GM21825 (cell line): ENCODE data around the gene CD200.

Experiments
- ATAC-seq: cut with Tn5 transposase; IDR thresholded peaks from one replicate; pipeline ENCODE4 v1.9.1; 2021; ENCODE audit warnings: mild to moderate bottlenecking, moderate library complexity; ENCODE audit not compliant: unreplicated experiment

CD200 gene

DNA sequence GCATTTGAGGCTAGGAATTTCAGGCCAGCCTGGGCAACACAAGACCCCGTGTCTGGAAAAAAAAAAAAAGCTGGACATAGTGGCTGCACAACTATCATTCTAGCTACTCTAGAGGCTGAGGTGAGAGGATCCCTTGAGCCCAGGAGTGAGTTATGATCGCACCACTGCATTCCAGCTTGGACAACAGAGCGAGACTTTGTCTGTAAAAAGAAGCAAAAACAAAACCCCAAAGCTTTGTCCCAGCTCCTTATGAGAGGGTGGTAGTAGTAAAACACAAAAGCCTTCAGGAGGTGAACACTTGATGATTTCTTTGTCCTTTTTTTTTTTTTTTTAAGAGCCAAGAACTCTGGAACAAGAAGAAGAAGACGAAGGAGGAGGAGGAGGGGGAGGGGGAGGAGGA is 1.1 kb upstream of the CD200 start:
- ATAC-seq, result no peak

DNA sequence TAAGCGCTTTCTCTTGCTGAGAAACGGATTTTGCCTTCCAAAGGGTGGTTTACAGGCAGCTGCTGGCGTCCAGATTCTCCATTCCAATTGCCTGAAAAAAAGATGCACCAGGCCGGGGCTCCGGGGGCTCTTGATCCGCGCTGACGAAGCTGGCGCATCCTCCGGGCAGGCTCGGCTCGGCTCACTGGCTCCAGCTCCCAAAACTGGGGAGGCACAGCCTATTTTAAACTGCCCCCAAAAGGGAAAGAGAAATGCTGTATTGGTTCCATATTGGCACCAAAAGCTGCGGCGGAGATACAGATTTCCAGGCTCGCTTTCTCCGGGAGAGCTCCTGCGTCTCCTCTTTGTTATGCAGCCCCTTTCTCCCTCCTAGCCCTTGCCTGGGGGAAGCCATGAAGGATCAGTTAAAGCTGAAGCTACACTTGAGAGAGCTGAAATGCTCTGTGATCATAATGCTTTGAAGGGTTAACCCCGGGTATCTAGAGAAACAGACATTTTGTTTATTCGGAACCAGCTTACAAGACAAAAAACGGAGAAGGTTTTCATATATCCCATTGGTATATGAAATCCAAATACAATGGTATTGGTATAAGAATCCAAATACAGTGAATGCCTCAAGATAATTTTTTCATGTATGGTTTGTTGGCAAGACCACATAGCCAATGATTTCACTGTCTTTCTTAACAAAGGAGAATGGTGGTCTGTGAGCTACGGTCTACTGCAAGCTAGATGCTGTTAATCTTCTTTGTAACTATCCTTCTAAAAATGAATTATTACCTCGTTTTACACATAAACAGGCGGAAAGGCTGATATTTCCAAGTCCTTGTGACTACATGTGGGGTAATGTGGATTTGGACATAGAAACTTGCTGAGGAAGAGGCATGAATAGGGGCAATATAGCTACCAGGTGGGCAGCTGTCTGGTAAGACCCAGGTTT is 693 bp downstream of the CD200 start:
- peak; percentile 46 for ATAC-seq

DNA sequence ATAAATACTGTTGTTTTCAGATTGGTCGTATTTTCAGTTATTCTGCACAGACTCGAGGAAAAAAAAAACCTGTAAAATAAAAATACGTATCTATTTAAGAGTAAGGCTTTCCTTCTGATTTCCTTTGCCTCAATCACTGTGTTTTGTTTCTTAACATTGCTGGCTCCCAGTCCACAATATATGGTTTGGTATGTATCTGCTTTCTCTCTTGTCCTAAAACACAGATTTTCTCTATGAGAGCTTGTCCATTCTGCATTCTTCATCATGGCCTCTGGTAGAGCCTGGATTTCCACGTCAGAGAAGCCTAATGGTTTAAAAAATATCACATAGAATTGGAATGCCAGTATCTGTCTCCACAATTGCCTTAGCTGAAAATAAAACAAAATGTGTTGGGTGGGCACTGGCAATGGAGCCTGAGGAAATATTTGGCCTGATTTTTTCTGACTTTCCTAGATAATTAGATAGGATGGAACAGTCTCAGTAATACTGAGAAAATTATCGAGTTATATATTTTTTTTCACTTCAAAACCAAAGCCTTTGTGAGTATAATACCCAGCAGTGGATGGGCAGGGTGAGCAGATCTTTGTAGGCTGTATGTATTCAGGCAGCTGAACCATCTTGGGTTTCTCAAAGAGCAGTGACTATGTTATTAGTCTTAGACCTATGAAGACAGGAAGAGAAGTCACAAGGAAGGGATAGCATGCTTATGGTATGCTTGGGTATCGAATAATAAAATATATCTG is 1.9 kb downstream of the CD200 start:
- no peak for ATAC-seq

DNA sequence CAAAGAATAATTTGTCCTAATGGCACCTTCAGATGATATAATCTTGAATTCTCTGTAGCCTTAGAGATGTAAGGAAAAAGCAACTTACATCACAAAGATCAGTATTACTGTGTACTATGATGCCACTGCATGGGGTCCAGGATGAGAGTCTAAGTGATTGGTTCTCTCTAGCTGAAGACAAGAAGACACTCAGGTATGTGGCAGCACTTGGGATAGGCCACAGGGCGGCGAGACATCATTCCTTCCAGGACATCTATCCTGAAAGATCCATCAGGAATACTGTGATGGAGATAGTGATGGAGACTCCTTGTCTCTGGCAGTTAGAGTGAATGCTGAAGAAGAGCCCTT is 2.5 kb downstream of the CD200 start:
- ATAC-seq, result no peak

DNA sequence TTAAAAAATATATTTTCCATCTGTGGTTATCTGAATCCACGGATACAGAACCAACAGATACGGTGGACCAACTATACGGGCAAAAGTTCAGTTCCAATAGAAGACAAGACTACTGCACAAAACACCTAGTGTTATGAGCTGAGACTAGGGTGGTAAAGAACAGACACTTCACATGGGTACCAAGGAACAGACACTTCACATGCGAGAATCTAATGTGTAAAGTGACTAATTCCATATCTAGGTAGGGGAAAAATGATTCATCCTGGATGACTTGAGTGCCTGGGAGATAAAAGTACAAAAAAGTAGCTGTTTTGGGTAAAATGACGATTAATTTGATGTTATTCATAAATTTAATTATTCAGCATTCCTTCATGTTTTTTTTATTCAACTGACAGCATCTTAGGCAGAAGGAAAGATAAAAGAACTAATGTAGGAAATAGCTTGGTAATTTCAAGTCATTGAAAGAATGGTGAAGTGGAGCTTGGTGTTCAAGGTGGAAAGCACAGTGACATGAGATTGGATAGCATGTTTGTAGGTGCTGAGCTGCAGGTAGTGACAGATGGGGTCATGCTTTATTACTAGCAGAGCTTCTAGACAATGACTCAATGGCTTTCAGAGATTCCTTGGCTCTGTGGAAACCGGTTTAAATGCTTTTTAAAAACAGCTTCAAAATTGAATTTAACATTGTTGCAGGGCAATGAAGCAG is 5.2 kb downstream of the CD200 start:
- no peak for ATAC-seq

DNA sequence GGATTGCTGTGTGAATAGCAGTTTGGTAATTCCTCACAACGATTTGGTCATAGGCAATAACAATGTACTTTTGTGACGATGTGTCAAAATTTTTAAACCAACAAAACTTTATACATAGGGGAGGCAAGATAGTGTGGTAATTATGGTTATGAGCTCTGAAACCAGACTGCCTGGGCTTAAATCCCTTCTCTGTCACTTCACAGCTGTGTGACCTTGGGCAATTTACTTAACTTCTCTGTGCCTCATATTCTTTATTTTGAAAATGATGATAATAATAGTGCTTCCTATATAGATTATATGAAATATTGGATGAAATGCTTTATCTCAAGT is 5.7 kb downstream of the CD200 start:
- ATAC-seq, result no peak

DNA sequence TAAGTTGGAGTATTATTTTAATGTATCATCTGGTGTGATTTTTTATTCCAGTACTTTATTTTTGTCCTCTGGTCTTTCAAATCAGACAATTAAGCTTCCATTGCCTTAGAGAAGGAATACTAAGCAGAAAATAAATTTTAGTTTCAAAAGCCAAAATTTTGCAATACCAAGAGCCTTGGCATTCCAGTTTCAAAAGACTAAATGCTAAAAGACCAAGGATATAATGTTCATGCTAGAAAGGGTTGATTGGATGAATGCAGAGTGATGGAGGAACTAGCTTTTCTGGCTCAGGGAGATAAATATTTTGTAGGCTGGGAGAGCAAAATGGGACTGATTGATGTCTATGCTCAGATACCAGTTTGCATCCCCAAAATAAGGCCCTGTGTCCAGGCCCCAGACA is 6.2 kb downstream of the CD200 start:
- ATAC-seq, result no peak

DNA sequence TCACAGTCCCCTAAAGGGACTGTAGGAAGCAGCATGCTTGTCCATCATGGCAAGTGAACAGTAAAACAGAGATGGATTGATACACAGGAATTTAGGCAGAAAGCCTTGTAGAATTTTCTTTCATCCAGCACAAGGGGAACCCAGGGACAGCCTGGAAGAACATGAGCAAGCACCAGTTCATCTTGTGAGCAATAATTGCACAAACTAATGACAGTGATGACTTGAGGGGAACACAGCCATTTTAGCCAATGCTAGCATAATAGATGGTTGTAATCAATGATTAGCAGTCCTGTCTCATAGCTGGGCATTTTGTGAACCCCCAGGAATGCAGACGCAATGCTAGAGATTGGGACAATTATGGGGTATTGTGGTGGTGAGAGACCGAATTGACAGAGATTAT is 6.7 kb downstream of the CD200 start:
- ATAC-seq, result no peak

DNA sequence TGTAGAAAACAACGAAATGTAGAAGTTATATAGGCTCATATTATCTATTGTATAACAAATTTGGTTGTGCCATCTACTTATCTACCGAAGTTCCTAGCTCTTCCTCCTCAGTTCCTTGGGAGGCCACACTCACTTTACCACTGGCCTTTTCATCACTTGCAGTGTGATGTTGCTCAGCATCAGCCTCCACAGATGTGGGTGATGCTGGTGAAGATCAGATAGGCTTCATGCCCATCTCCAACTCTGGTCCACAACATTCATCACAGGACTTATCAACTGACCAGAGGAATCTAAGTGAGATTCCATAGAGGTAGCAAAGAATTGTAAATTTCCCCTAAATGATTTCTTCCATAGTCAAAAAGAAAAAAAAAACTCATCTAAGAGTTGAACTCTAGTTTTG is 8.4 kb downstream of the CD200 start:
- no peak for ATAC-seq

DNA sequence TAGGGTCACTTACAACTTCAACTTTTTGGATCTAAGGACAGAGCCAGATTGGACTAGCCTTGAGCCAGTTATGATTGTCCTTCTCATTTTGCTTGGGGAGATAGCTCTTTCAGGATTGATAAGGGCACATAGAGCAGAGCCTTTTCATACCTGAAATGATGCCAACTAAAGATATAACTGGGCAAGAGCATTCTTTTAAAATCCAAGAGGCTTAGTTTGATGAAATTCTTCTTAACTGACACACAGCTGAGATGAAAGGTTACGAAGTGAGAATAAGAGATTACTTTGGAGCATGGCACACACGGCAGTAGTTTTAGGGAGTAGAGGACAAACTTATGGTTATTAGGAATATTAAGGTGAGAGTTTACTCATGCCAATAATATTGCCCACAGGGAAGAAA is 12.7 kb downstream of the CD200 start:
- no peak for ATAC-seq

DNA sequence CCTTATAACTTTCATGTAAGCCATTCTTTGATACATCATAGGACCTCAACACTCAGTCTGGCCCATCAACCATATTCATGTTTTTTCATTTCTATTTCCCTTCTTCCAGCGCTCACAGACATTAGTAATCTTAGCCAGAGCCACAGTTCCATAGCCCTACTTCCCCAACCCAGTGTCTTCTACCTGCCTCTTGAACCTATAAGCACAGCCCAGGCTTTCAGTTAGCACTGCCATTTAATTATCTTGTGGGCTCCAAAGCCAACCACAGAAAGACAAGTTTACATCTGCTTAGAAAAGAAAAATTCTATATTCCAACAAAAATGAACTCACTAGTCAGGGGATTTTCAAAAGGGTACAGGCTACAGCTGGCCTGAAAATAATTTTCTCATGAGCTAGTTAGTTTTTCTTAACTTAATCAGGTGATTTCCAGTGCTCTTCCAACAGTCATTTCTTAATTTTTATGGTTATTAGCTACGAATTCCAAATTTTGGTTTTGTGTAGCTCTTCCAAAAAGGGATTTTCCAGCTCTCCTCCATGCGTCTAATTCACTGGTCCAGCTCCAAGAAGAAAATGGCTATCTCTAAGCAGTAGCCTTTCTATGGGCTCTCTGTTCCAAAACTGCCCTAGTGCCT is 13.7 kb downstream of the CD200 start:
- no peak for ATAC-seq

DNA sequence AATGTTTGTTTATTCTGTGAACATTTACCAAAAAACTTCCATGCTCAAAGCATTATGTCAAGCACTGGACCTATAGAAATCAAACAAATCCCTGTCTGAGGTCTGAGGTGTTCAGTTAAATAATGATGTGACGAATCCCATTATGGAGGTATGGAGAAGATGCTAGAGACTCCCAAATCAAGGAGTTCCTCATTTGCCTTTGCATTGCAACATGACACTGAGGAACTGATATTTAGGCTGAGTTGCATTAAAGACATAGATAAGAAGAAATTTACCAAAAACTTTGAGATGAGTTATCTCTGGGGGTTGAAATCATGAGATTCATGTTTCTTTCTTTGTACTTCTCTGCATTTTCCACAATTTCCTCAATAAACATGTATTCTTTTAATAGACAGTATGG is 16.0 kb downstream of the CD200 start:
- ATAC-seq, result no peak

DNA sequence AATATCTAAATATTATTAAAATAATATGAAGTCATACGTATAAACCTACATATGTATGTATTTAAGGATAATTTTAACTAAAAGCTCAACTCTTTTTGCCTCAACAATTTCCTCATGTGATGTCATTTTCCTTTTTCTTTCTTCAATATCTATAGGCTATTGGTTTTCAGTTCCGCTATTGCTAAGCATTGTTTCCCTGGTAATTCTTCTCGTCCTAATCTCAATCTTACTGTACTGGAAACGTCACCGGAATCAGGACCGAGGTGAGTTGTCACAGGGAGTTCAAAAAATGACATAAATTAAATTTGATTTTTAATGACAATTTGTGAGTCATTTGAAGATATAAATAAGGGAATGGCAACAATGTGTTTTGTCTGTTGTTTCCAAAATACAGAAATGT is 16.6 kb downstream of the CD200 start:
- no peak for ATAC-seq

DNA sequence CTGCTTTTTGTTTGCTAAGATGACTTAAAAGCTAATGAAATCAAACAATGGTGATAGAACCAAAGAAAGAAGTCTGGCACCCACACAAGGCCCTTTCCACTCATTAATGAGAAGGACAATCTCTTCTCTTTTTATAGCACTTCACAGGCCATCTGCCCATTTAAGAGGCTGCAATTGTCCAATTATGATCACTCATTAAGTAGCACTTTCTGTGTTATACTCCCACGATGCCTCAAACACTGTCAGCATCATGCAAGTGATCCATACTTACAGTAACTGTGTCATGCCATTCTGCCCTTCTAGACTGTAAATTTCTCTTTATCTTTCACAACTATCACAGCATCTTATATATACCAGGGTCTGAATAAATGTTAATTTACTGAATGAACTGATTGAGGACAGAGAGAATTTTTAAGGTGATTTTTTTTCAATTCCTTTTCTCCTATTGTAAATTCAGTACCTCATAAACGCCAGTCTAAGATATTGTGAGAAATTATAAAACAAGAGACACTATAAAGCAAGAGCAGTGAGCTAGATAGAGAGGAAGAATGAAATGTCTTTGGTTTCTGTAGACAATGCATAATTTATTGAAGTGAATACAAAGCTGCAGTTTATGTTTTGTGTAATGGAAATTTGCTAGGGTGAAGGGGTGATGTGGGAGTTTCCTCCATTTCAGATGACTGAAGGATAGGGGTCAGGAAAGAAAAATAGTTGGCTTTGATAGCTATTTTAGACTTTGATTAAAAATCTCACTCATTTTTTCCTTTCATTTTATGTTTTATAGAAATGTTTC is 17.3 kb downstream of the CD200 start:
- no peak for ATAC-seq

DNA sequence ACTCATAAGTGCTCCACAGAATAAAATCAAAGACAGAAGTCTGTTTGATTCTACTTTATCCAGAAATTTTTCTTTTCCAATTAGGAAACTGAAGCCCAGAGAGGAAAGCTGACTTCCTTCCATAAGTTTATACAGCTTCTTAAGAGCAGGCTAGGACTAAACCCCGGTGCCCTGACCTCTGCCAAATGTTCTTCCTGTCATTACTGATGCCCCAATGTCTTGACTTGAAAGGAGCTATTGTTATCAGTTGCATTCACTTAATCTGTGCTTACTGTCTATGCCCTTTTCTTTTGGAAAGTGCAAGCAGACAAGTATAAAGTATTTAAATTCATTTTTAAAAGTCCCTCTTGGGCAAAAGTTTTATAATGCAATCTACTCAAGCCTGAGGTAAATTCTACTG is 18.1 kb downstream of the CD200 start:
- no peak for ATAC-seq

DNA sequence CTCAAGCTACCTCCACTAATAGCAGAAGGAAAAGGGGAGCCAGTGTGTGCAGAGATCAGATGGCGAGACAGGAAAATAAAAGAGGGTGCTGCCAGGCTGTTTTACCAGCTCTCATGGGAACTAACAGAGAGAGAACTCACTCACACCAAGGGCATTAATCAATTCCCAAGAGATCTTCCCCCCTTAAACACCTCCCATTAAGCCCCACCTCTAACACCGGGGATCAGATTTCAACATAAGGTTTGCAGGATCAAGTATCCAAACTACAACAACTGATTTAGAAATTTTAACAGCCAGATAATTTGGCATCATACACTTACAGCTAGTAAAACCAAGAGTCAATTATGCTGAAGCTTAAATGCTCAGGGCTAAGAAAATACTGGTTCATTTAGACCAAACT is 18.9 kb downstream of the CD200 start:
- ATAC-seq, result no peak

DNA sequence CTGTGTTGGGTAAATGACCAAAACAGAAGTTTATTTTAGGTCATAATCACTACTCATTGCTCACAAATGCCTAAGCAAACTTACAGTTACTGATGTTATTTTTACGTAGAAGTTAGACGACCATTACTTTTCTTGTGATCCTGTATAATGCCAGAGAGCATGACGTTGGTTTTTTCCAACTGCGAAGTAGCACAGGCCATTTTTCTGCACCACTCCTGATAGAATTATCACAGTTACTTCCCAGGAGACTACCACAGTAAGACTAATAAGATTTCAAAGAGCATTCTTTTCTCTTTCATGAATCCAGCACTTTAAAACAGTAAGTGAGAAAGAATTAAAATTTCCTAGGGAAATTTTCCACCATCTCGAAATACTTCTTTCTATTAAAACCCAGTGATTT is 19.8 kb downstream of the CD200 start:
- no peak for ATAC-seq

DNA sequence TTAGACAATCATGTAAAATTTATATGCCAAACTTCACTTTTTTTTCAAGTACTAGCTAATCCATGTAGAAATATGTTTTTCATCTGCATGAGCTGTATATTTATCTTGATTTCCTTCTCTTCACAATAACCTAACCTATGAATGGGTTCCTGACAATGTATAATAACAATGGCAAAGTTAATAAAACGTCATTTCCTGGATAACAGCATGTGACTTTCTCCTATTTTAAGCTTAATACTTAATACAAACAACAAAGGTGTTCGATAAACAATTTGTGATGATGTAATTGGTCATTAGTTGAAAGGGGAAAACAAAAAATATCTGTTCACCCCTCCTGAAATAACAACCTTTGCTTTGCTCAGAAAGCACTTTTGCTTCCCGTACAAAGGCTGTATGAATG is 20.4 kb downstream of the CD200 start:
- ATAC-seq, result no peak

DNA sequence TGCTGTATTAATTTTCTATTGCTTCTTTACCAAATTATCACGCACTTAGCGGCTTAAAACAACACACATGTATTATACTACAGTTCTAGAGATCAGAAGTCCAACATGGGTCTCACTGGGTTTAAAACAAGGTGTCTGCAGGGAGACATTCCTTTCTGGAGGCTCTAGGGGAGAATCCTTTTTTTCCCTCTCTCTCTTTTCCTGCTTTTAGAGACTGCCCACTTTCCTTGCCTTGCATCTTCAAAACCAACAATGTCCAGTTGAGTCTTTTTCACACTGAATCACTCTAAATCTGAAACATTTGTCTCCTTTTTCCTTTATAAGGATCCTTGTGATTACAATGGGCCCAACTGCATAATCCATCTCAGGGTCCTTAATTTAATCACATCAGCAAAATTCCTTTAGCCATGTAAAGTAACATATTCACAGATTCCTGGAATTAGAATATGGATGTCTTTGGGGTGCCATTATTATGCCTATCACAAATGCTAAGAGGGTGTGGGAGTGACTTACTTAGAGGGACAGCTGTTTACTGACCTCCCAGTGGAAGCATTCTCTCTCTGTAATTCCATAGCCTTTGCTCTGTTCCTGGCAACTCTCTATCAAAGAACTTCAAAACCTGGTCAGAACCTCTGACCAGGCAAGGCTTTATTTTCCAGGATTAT is 21.8 kb downstream of the CD200 start:
- ATAC-seq, result no peak

DNA sequence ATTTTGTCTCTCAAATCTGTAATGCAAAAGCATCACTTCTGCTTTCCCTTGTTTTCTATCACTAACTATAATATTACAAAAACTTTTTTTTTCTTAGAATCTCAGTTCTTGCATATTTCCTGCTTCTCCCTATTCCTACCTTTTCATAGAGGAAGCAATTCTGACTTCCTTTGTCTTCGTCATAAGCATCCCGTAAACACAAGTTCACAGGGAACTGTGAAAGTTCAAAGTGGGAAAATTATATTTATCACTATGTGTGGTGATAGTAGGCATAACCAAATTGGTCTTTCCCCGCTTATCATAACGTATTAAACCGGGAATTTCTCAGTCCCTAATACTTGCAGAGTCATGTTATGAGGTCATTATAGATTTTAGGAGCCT is 22.3 kb downstream of the CD200 start:
- no peak for ATAC-seq
